ENCODE data around the gene SYCE1.
"Not testable (repeated sequence)": the region's sequence is repeated elsewhere in the genome, so short reads cannot be mapped to it uniquely, and the experiment has no call there.

DNA sequence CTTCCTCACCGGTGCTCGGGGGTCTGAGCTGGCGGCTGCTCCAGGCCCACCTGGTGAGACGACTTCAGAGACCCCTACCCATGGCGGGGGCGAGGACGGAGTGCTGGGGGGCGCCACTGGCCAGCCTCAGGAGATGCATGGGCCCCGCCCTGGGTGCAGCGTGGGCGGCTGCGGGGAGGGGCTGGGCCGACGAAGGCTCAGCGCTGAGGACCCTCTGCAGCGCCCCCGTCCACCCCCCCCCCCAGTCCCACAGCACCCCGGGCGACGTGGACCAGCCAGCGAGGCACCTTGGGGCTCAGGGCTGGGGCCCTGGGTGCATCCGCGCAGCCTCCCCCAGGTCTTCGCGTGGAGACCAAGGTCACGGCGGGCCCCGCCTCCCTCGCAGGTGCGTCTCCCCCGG, 11.7 kb upstream of the SYCE1 start:
- not testable (repeated sequence) for TF ChIP-seq POLR2A (IDR thresholded peaks at IDR 0.05); POLR2AphosphoS5 (IDR thresholded peaks at IDR 0.05; ENCODE audit: insufficient read depth in 1 of 2, low read depth in 1 of 2)
- TF ChIP-seq, protein P1, sequence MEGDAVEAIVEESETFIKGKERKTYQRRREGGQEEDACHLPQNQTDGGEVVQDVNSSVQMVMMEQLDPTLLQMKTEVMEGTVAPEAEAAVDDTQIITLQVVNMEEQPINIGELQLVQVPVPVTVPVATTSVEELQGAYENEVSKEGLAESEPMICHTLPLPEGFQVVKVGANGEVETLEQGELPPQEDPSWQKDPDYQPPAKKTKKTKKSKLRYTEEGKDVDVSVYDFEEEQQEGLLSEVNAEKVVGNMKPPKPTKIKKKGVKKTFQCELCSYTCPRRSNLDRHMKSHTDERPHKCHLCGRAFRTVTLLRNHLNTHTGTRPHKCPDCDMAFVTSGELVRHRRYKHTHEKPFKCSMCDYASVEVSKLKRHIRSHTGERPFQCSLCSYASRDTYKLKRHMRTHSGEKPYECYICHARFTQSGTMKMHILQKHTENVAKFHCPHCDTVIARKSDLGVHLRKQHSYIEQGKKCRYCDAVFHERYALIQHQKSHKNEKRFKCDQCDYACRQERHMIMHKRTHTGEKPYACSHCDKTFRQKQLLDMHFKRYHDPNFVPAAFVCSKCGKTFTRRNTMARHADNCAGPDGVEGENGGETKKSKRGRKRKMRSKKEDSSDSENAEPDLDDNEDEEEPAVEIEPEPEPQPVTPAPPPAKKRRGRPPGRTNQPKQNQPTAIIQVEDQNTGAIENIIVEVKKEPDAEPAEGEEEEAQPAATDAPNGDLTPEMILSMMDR (IDR thresholded peaks at IDR 0.05), result not testable (repeated sequence)

Measured in vagina (tissue), 2 donors.